HepG2 (cell line): ENCODE results near the gene EMILIN1. TPM values are rescaled to one million over a fixed set of nuclear protein-coding genes. Genes with fewer than 3 reads are reported as not detected.

ENCODE experiments used
- ARID3A ChIP-seq: IDR thresholded peaks from 2 replicates; pipeline ENCODE4 v1.6.1; 2012; ENCODE audit warnings: low read depth, low read length, improper control_type of control experiment
- GPBP1L1 ChIP-seq: sonication (generic); formaldehyde crosslinking; IDR thresholded peaks from 2 replicates; pipeline ENCODE4 v1.5.0; 2020; ENCODE audit warnings: mild to moderate bottlenecking, missing genetic modification reagents
- HNF4G ChIP-seq, 2 experiments: sonication (generic) in 1 of 2; formaldehyde crosslinking in 1 of 2; IDR thresholded peaks; 2 replicates each; pipeline versions ENCODE4 v1.4.0 to v1.6.1; 2011 to 2020; ENCODE audit warnings: borderline replicate concordance in 2 of 2, low read depth in 2 of 2, mild to moderate bottlenecking in 2 of 2, low read length in 1 of 2, missing genetic modification reagents in 1 of 2, moderate library complexity in 1 of 2
- LBX2 ChIP-seq: sonication (generic); formaldehyde crosslinking; IDR thresholded peaks from 2 replicates; pipeline ENCODE4 v1.5.0; 2020; ENCODE audit warnings: missing genetic modification reagents, mild to moderate bottlenecking, borderline replicate concordance
- NCOA5 ChIP-seq: sonication (generic); formaldehyde crosslinking; IDR thresholded peaks from 2 replicates; pipeline ENCODE4 v1.4.0; 2020; ENCODE audit warnings: missing genetic modification reagents
- PLSCR1 ChIP-seq: sonication (generic); formaldehyde crosslinking; IDR thresholded peaks from 2 replicates; pipeline ENCODE4 v1.5.0; 2020; ENCODE audit warnings: missing genetic modification reagents, mild to moderate bottlenecking, borderline replicate concordance
- SMAD3 ChIP-seq: sonication (generic); formaldehyde crosslinking; IDR thresholded peaks from 2 replicates; pipeline ENCODE4 v1.4.0; 2020; ENCODE audit warnings: missing genetic modification reagents
- SRSF4 ChIP-seq: fragments of 200-400 bp; formaldehyde crosslinking; IDR thresholded peaks from one replicate; pipeline ENCODE4 v1.6.1; 2018; ENCODE audit warnings: mild to moderate bottlenecking, low read depth, low read length, moderate library complexity; ENCODE audit not compliant: poor library complexity, severe bottlenecking
- TMF1 ChIP-seq: sonication (generic); formaldehyde crosslinking; IDR thresholded peaks from 2 replicates; pipeline ENCODE4 v1.8.1; 2022; ENCODE audit warnings: low read depth, missing genetic modification reagents
- ZBTB2 ChIP-seq: sonication (generic); formaldehyde crosslinking; IDR thresholded peaks from 2 replicates; pipeline ENCODE4 v1.8.0; 2022; ENCODE audit warnings: low read depth, missing genetic modification reagents
- ZBTB26 ChIP-seq: IDR thresholded peaks from 2 replicates; pipeline ENCODE4 v1.6.1; 2016; ENCODE audit warnings: missing compliant biosample characterization, missing genetic modification reagents, borderline replicate concordance
- ZBTB3 ChIP-seq: sonication (generic); formaldehyde crosslinking; IDR thresholded peaks from 2 replicates; pipeline ENCODE4 v1.4.0; 2020; ENCODE audit warnings: low read depth, mild to moderate bottlenecking, moderate library complexity, missing genetic modification reagents, borderline replicate concordance
- ZFP82 ChIP-seq: sonication (generic); formaldehyde crosslinking; IDR thresholded peaks from 2 replicates; pipeline ENCODE4 v1.5.1; 2020; ENCODE audit warnings: mild to moderate bottlenecking, missing genetic modification reagents, borderline replicate concordance
- ZNF263 ChIP-seq: sonication (generic); formaldehyde crosslinking; IDR thresholded peaks from 2 replicates; pipeline ENCODE4 v1.4.0; 2020; ENCODE audit warnings: missing genetic modification reagents
- ZNF362 ChIP-seq: sonication (generic); formaldehyde crosslinking; IDR thresholded peaks from 2 replicates; pipeline ENCODE4 v1.4.0; 2020; ENCODE audit warnings: missing genetic modification reagents, mild to moderate bottlenecking, borderline replicate concordance
- ZNF576 ChIP-seq: sonication (generic); formaldehyde crosslinking; IDR thresholded peaks from 2 replicates; pipeline ENCODE4 v1.4.0; 2020; ENCODE audit warnings: mild to moderate bottlenecking, missing genetic modification reagents
- polyA plus RNA-seq, 8 experiments: library from polyadenylated mRNA; depleted of rRNA in 3 of 8; stranded (reverse) in 7 of 8; unstranded in 1 of 8; fragments of >200 nt; fragmentation: Illumina TruSeq in 4 of 8; extraction: Trizol in 4 of 8; gene quantifications; 2 replicates each; pipeline versions ENCODE4 v1.2.1 to v1.2.3, GENCODE V29; 2011 to 2016; ENCODE audit warnings: low read depth in 4 of 8, missing spikeins in 1 of 8, mixed read lengths in 1 of 8; ENCODE audit not compliant: insufficient read depth in 1 of 8
- total RNA-seq, 5 experiments: library from RNA; depleted of rRNA; stranded (reverse); fragments of >200 nt; fragmentation: Illumina TruSeq; extraction: Trizol; gene quantifications; 2 replicates each; pipeline ENCODE4 v1.2.3, GENCODE V29; 2016; ENCODE audit warnings: low read depth in 1 of 5

The EMILIN1 gene
- total and polyA plus RNA-seq, 2 of the 13 experiments (the other 11 are each of a cell fraction or from before 2014, with no cell fraction given): 8.1 to 9.7 TPM

- TF ChIP-seq LBX2 (CRISPR knock-in tag): no peak
- no peak; the same call in 1 of the 2 replicates for TF ChIP-seq TMF1 (CRISPR knock-in tag)
- no peak for TF ChIP-seq HNF4G (IDR thresholded peaks at IDR 0.05; ENCODE audit: borderline replicate concordance, low read depth, low read length)
- TF ChIP-seq HNF4G (CRISPR knock-in tag; IDR thresholded peaks at IDR 0.05; ENCODE audit: borderline replicate concordance, low read depth): no peak; the same call in 1 of the 2 replicates
- TF ChIP-seq NCOA5 (CRISPR knock-in tag): no peak
- 0 out of 2 replicates have a peak, but pooled peaks have one; percentile 21 for TF ChIP-seq ZFP82 (CRISPR knock-in tag)
- TF ChIP-seq ZBTB26 (CRISPR knock-in tag): peak; percentile 45; the same call in 1 of the 2 replicates
- no peak for TF ChIP-seq SRSF4
- peak; percentile 24; the same call in 1 of the 2 replicates for TF ChIP-seq ZBTB2
- TF ChIP-seq PLSCR1 (CRISPR knock-in tag): no peak
- TF ChIP-seq ARID3A: no peak
- TF ChIP-seq ZNF576 (CRISPR knock-in tag): 0 out of 2 replicates have a peak, but pooled peaks have one; percentile 45
- TF ChIP-seq SMAD3 (CRISPR knock-in tag): no peak
- 0 out of 2 replicates have a peak, but pooled peaks have one; percentile 45 for TF ChIP-seq ZNF263 (CRISPR knock-in tag)
- no peak for TF ChIP-seq ZNF362
- TF ChIP-seq GPBP1L1 (CRISPR knock-in tag): no peak
- TF ChIP-seq ZBTB3 (CRISPR knock-in tag): 0 out of 2 replicates have a peak, but pooled peaks have one; percentile 13
Measured at GRCh38 chr2:27071990-27072830, 6.2 kb upstream of the EMILIN1 start (continued).
